Measurements from ENCODE around the gene DPF3.
"Not testable (repeated sequence)": the region's sequence is repeated elsewhere in the genome, so short reads cannot be mapped to it uniquely, and the experiment has no call there.

DPF3 gene

DNA sequence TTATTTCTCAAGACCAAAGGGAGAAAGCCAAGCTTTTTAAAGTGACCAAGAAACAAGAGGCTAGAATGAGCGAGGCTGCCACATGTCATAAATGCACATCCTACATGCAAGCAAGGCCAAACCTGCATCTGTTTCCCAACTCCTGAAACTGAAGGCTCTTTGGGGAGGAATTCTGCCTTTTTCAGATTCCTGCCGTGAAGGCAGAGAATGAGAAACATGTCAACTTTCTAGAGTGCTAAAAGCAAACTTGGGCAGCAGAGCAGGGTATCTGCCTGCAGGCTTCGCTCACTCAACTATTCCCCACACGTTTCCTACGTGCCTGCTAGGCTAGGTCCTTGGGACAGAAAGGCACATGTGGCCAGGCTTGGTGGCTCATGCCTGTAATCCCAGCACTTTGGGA lies 15.2 kb downstream of the DPF3 start:
- no peak for DNase-seq

DNA sequence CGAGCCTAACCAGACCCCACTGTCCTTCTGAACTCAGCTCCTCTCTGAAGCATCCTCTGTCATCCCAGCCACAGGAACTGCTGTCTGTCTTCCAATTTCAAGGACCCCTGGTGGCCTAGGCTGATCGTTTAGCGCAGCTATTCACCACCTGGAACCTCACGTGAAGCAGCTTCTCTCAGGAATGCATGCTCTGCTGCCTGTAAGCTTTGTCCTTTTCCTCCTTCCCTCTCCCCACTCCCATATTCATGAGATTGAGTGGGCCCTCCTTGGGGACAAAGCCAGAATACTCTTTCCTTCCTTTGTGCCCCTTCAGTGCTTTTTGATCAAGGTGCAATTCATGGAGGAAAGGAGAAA lies 17.2 kb downstream of the DPF3 start:
- no peak for DNase-seq

DNA sequence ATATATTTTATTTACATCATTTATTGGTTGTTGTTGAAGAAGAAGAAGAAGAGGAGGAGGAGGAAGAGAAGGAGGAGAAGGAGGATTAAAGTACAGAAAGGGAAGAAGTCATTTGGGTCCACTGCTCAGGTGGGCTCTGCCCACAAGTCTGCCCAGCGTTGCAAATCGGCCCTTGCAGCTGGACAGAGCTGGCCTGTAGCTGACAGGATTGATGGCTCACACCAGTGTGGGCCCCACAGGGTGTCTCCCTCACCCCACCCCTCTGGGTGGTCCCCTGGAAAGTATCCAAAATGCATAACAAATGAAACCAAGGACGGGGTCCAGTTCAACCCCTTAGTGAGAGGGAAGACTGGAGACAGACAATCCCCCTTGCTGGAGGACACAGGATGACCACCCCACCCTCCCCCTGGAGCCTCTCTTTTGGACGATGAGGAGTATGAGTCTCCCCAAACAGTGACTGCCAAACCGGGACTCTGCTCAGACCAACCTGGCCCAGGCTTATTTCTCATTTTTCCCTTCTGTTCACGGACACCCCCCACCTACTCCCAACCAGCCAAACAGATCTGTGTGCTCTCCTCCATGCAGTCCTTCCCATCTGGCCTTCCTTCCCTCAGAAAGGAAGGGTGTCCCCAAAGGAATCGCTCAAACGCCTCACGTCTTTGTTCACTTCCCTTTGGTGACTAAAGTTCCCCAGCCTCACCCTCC lies 17.7 kb downstream of the DPF3 start:
- DNase-seq, result no peak

DNA sequence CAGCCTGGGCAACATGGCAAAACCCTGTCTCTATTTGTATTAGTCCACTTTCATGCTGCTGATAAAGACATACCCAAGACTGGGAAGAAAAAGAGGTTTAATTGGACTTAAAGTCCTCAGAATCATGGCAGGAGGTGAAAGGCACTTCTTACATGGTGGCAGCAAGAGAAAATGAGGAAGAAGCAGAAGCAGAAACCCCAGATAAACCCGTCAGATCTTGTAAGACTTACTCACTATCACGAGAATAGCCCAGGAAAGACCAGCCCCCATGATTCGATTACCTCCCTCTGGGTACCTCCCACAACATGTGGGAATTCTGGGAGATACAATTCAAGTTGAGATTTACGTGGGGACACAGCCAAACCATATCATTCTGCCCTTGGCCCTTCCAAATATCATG lies 23.0 kb downstream of the DPF3 start:
- not testable (repeated sequence) for DNase-seq

DNA sequence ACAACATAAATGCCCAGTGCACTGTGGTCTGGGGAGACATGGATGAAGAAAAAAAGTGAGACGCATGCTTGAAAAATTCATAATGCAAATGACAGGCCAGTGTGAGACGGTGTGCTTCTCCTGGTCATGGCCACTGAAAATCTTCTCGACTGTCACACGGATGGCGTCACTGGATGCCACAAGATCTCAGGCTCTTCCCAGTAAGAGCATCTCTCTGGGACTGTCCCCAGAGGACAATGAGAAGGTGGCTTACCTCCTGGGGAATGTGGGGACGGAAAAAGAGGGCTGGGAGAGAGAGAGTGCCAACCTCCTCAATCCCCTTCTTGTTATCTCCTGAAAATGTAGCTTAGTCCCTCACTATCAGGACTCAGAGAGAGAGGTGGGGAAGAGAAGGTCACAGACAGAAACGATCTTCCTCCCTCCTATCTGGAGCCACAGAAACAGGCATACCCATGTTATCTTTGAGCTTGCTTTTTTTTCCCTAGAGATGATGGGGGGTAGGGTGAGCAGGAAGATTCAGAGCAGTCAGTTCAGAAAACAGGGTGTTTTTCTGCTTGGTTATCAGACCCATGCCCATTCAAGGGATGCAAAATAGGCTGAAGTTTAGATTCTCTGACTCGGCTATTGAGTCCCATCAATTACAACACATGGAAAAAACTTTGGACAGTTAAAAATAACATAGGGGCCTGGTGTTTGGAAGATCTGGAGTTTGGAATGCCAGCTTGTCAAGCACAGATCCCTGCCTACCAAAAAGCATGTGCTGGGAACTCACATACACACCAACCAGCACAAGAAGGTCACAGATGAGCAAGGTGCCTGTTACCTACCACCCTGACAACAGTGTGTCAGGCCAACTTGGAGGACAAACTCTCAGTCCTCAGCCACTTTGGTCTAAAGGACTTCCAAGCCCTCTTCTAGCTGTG lies 24.2 kb downstream of the DPF3 start:
- no peak for DNase-seq

DNA sequence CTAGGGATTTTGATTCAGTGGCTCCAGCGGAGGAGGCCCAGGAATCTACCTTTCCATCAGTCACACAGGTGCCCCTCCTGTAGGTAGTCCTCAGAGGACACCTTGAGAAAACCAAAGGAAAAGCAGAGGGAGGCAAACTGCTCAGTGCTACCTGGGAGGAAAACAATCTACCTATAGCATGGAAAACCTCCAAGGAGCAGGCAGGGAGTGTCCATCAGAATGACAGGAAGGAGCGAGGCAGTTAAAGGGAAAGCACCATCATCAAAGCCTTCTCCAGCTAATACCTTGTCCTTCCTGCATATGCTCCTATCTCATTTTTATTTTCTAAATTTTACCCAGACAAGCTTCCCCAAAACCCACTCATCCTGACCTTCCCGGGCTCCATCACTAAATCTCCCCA lies 25.4 kb downstream of the DPF3 start:
- DNase-seq, result no peak

DNA sequence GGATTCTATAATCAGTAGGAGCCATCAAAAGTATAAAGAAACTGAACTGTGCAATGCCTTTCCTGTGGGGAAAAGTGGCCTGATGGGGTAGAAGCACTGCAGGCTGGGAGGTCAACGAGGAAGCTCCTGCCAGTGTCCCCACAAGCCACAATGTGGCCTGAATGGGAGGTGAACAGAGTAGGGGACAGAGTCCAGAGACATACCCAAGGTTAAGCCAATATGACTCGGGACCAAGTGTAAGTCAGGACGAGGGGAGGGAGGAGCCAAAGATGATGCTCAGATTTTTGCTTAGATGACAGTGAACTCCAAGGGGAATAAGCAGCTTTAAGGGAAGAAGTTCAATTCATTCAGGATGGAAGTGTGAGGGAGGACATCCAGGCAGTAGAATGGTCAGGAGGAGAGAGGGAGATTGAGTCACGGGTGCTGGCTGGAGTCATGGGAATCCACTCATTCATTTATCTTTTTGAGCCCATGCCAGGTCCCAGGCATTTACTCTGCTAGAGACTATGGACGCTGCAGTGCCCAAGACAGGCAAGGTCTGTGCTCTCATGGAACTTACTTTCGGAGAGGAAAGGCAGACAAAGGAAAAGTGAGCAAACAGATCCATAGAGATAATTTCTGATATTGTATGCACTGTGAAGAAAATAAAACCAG lies 29.1 kb downstream of the DPF3 start:
- DNase-seq, result no peak

DNA sequence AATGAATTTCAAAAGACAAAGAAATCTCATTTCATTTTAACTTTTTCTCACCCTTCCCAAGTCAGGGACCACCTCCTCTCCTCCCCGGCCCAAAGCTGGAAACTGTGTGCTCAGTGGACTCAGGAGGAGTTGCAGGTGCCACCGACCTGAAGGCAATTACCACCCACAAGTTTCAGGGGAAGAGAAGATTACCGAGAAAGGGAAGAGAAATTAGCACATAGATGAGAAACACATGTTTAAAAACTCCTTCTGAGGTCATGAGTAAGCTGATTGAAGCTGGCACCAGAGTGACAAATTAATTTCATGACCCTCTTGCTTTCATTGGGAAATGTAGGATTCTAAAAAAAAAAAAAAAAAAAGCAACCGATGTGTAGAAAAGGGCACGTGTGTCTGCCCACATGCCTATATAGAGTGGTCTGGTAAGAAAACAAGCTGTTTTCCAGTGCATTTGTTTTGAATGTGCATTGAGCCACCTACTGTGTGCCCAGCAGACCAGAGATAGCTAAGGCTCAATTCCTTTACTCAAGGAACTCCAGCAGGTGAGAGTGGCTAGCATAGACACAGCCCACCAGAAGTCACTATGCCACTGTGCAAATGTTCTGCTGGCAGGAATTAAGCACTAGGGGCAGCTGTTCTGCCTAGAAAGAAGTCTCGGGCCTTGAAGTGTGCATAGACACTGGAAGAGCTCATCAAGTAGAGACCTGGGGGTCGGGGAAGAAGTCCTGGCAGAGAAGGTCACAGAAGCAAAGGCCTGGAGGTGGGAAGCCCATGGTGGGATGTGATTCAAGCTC lies 30.5 kb downstream of the DPF3 start:
- DNase-seq, result no peak

DNA sequence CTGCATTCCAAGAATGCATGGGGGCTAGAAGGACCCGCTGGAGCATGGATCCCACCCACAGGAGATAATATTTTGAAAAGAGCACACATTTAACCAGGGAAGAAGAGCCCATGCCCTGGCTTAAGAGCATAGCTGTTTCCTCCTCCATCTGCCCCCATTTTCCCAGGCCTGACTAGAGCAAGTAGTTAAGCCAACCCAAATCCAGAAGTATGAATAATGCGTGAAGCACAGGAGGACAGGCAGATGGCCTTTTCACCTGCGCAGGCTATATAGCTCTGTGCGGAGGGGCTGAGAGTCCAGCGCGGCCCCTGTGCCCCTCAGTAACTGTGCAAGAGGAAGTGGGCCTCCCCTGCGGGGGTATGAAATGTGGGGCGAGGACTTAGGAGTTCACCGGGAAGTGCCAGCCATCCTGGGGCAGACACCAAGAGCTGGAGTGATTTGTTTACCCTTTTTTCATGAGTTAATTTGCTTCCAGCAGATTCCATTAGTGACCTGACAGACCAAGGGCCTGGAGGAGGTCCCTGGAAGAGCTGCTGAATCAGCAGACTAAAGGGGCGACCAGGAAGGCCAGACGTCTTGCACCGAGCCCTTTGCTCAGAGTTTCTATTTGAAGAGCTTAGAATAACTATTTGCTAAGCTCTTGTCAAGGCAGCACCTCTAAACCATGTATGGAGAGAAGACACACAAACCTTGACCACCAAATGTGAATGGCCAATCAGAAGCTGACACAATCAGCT lies 37.2 kb downstream of the DPF3 start:
- no peak for DNase-seq

DNA sequence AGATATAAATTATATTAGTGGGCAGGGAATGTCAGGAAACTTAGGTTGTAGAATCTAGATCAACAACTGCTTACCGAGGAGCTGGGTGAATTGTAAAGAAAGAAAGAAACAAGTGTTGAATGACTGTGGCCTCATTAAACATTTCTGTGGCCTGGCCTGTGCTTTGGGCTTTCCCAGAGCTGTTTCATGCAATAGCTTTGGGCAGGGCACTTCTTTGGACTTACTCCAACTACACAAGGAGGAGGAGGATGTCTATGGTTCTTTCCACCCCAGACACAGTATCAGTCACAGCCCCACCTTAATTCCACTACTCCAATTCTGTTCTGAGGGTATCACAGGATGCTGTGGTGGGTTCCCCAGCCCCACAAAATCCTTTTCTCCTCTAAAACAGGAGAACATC lies 38.0 kb downstream of the DPF3 start:
- no peak for DNase-seq

DNA sequence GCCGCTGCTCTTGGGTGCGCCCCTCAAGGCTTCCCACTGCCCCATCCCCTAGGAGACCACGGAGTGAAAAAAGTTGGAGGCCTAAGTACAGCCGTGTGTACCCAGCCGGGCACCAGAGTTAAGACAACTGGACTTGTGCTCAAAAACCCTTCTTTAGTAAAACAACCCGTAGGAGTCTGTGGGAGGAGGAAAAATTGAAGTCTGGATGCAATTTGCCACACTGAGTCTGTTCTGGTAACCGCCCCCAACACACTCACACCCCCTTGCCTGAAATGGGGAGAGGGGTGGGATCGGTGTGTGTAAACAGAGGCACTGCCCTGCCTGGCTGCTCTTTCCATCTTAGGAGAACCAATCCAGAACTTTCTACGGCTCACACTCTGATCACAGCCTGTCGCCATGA lies 41.7 kb downstream of the DPF3 start:
- no peak for DNase-seq

DNA sequence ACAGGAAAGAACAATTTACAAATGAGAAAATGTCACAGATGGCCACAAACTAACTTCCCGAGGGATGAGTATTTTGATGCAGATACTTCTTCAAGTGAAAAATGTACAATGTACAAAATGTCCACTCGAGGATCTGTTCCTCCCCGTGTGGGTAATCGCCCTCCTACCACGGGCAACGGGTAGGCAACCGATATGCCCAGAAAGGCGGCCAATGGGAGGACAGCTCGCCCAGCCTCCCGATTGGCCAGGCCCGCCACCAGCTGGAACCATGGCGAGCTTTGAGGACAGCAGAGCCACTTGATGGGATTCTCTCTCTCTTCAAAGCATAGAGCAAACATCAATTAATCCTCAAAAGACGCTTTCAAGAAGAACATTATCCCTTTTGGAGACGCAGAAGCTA lies 42.3 kb downstream of the DPF3 start:
- DNase-seq, result no peak

DNA sequence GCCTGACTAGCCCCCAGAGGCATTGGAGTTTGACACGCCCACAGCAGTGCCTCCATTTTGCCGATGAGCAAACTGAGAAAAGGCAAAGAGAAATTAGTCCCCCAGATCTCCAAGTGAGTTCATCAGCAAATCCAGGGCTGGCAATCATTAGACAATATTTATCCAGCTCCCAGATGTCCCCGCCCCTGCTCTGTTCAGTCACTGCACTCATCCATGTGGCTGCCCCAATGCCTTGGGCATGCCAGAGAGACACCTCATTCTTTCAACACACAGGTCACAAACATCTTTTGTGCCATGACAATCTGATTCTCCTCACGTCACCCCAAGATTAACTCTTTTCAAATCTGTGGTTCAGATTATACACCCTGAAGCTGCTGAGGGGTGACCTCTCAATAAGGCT lies 43.5 kb downstream of the DPF3 start:
- DNase-seq, result no peak

DNA sequence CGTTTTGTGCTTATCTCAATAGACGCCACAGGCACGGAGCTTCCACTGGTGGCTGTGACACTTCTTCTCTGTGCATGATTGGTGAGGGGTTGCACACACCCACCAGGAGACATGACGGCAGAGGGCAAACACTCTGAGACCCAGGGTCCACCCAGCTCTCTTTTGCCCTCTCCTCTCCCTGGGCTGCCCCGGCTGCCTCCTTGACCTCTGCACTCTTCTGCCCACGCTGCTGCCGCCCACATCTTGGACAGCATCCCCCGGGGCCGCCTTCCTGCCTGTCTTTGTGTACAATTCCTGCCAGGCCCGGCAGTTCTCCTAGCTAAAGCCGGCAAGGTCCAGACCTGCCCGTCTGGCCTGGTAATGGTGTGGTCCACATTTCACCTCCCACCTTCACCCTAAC lies 44.7 kb downstream of the DPF3 start:
- DNase-seq, result no peak

DNA sequence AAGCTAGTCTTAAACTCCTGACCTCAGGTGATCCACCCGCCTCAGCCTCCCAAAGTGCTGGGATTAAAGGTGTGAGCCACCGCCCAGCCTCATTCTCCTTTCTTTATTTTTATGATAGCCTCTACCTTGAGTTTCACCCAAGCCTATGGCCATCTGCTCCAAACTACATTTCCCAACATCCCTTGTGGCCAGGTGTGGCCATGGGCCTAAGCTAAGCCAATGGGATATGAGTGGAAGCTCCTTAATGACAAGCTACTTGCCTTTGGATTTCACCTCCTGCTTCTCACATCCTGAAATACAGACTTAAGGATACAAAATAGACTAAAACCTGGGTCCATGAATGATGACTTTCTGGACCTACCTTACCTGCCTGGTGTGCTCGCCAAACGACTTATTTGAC lies 46.2 kb downstream of the DPF3 start:
- DNase-seq, result no peak

DNA sequence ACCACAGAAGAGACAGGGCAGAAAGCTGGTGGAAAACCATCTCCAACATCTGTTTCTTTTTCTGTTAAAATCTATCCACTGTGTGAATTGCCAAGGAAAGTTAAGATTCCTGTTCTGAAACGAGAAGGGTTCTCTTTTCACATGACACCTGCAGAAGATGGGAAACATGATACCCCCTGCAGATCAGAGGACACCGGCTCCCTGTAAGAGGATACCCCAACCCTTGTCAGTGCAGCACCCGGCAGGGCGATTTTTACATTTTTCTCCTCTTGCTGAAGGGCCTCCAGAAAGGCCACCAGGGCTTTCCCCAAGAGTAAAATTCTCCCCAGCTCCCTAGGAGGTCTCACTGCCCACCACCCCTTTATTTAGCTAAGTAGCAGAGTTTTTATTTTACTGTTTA lies 48.2 kb downstream of the DPF3 start:
- no peak for DNase-seq

DNA sequence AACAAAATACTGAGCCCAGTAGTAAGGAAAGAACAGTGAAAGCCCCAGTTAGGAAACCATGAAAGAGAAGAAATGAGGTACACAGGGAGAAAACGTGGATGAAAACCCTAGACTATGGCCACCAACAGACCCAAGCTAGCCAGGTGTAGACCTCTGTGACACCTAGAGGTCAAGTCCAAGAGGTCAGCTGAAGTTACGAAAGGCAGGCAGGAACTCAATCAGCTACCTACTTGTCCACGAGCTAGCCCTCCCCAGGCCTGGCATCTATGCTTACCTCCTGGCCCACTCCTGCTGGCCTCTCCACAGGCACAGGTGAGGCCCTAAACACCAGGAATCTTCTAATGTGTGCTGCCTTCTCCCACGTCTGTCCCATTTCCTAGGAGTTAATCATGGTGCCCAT lies 48.7 kb downstream of the DPF3 start:
- no peak for DNase-seq

DNA sequence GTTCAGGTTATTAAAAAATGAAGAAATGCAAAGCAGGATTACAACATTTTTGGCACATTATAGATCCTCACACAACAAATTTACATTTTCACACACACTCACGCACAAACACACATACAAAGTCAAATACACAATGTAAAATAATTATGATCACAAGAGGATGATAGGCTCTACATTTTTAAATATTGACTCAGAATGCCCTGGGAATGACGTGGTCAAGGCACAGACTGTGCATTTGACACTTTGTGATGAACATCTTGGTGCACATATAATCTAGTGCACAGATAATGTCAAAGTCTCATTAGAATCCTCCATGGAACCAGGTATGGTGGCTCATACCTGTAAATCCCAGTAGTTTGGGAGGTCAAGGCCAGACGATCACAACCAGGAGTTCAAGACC lies 49.4 kb downstream of the DPF3 start:
- DNase-seq, result no peak

DNA sequence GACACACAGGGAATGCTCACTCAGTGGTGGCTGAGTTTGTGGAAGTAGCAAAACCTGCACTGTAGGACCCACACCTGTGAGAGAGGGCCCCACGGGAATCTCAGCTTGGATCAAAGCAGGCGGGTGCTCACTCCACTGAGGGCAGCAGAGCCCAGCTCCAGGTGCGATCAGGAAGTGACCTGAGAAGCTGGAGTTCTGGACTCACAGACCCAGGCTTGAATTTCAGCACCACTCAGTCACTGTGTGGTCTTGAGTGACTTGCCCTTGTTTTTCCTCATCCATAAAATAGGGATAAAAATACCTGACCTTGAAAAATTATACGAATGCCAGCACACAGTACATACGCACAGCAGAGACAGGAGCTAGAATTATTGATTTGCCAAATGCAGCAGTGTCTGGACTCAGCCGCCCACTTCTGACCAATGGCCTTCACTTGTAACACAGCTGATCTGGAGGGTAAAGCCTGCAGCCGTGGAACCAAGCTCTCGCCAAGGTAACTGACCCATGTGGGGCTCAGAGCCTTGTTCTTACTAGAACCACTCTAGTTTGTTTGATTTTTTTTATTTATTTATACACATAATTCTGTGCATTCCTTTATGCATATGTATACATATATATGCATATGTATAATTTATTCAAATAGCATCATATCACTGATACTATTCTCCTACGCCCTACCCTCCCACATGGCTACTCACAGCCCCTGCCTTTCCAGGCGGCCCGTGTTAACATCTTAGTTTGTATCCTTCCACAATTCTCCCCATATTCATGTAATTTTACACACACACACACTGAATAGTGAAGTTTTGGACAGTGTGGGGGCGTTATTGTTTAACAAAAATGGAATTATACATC lies 53.9 kb downstream of the DPF3 start:
- DNase-seq, result no peak

DNA sequence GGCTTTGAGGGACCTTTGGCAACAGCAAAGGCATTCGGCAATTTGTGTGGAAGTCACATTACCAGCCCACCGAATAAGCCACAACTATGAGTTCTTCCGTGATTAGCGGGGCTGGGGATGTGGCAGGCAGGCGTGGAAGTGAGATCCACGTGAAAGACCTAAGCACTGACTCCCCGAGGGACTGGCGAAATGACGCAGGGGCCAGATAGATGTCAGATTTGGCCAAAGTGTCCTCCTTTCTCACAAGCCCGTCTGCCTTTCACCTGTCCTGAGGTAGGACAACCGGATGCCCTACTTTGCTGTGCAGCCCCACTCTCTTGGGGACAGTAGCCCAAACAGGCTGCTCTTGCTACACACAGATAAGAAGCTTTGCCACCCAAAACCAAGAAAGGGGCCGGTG lies 54.5 kb downstream of the DPF3 start:
- DNase-seq, result no peak

DNA sequence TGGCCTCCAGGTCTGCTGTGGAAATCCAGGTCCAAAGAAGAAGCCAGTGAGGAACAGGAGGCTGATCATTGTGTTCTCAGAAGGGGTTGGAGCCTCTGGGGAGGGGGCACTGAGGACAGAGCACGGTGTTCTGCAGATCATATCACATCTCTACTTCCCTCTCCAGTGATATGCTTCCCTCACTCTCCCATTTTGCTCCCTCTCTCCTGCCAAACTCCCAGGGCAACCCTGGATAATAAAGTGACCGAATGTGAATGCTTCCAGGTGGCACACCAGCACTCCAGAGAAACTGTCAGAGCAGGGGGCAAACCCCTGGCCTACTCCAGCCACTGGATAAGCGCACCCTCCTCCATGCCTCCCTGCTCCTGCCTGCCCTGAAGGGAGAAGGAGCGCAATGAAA lies 57.8 kb downstream of the DPF3 start:
- DNase-seq, result no peak

DNA sequence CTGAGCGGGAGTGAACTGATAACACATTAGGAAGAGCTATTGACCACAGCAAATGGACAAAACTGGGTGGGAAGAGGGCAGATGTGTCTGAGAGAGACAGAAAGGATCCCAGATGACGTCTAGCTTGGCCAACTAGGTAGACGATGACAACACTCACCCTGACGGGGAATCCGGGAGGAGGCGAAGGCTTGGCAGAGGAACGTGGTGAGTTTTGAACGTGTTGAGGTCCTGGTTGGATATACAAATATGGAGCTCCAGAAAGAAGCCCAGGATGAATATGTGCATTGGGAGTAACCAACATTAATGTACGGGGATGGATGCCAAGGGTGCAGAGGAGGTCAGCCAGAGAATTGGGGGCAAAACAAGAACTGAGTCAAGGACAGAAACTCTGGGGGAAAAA lies 60.7 kb downstream of the DPF3 start:
- no peak for DNase-seq

Measured in NCI-H345 (cell line).